CD4-positive, alpha-beta T cell treated with Interferon gamma for 1 hour (primary cell): ENCODE measurements around the gene CTNNA3.

Experiments used
- DNase-seq: peaks from one replicate; pipeline ENCODE4 v3.0.0-alpha.2; 2020

Gene CTNNA3

DNA sequence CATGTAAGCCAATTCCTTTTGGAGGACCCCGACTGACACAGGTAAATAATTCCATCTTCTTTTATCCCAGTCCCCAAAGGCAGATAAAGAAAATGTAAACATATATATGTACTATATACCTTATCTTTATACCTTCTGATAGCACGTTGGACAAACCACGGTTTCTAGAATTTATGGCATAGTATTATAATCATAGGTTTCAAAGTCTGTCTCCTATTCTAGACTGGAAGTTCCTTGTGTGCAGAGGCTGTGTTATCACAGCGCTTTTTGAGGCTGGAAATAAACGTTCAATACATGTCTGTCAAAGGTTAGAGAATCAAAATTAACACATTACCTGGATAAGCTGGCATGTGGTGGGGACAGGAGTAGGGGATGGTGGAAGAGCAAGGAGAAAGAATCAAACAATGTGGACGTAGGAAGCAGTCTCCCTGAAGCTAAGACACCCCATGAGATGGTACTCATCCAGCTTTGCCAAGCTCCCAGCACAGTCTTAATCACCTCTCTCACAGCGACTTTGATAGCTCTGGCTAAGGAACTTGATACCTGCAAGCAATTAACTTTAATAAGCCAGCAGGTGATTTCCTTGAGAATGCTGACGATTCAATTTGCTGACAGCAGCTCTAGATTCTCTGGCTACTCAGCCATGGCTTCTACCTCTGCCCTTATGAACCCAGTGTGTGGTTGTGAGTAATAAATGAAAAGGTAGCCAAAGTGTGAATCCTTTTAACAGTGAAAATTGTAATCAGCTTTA is 978.6 kb downstream of the CTNNA3 start:
- no peak for DNase-seq

DNA sequence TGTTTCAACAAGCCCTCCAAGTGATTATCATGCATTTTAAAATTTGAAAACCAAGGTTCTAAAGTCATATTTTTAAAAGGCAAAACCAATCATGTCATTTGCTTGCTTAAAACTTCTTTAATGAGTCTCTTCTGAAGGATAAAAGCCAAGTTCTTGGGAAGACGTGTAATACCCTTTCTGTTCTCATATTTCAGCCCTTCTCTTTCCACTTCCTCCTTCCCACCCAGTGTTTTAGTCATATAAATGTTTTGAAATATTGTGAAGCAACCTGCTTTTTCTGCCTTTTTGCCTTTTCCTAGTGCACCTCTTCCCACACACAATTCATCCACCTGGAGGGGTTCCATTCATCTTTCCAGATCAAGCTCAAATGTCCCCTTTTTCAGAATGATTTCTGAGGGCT is 981.3 kb downstream of the CTNNA3 start:
- DNase-seq = no peak

DNA sequence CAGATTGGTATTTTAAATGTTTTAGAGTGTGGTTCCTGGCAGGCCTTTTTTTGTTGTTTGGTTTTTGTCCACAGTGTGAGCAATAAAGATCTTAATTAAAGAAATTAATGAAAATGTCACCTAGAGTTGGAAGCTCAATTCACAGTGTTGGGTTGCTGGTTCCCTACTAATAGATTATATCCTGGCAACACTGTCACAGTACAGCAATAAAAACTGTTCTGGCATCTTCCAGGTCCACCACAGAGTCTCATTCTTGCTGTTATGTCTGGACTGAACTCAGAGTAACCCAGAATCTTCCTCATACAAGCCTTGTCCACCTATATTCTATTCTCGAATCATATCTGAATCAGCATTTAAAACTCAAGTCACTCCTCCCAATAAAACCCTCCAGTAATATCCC is 982.6 kb downstream of the CTNNA3 start:
- DNase-seq = no peak

DNA sequence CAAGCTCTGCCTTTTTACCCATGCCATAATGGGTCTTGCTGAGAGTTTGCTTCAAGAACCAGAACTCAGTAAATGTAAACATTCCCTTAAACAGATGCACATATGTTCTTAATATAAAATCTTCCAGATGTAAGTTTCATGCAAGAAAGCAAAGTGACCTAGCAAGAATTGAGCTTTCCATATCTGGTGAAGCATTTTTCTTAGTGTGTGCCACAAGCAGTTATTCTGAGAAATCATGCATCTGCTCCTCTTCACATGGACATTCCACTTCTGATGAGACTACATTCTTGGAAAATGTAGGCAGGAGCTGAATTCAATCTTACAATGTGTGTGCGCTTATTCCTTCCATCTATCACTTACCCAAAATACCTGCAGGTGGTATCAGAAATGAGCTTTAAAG is 997.9 kb downstream of the CTNNA3 start:
- DNase-seq = no peak

DNA sequence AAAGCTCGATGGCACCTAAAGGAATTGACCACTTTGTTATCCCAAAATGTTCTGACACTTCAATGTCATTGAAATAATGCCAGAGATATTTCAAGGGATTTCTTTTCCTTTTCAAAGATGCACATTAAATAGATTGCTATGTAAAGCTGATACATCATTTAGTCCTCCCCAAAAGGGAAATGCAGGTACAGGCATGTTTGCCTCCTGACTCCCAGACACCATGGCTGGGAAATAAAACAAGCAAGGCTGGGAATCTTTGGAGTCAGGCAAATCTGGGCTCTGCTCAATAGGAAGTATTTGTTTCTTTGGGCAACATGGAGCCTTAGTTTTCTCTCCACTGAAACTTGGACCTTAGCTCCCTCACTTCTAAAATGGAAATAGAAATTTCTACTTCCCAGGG is 1000.9 kb downstream of the CTNNA3 start:
- no peak for DNase-seq

DNA sequence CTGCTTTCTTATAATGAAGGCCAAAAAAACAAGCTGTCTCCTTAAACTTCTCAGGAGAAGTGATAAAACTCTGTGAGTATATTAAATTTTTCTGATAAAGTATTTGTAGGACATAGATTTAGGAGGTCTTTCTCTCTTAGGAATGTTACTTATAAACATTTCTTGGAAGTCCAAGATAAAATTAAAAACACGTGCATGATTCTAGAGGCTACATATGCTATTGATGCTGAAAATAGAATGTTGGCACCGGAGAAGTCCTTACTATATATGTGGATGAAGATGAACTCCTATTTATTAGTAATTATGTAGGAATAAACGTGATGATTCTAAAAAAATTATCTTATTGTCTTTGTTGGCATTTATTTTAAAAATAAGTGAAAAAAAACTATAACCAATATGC is 1011.4 kb downstream of the CTNNA3 start:
- no peak for DNase-seq

DNA sequence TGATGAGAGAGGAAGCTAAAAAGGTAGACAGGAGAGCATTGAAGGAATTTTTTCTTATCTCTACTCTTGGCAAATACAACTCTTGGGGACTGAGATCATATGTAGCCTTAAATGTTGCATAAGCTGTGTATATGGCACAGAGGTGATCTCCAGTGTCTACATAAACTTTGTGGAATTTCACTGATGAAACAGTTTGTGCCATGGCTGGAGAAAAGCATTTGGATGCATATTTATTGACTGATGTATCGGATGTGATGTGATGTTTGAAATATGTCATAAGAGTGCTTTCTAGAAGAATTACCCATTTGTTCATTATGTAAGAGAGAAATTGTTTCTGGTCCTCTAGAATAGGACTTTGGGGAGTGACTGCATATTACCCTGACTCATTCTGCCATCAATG is 1015.1 kb downstream of the CTNNA3 start:
- no peak for DNase-seq

DNA sequence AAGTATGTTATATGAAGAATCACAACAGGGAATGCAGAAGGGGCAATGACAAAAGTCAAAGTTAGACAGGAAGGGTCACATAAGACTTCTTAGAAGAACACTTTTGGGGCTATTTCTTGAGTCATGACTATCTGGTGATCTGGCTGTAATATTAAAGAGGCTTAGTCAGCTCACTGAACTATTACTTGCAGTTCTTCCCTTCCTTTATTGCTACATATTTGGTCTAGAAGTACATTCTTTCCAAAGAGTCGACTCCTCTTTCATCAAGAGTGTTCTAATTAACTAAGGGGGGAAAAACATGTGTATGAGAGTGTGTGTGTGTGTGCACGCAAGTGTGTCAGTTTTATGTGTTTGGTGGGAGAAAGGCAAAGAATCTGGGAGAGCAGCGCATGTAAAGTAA is 1017.5 kb downstream of the CTNNA3 start:
- no peak for DNase-seq

DNA sequence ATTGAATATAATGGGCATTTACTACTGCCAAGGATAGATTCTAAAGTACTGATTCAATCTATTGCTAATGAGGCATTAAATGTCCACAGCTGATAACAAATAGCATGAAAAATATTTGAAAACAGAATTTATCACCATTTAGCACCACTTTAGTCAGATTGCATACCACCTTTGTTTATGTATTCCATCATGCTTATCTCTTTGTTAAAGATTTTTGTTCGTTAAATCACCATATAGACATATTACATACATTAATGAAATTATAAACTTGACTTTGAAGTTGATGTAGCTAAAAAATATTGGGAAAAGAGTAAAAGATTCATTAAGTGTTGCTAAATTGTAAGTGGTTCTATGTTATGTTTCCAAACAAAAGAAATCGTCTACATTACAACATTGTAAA is 1022.9 kb downstream of the CTNNA3 start:
- DNase-seq = no peak

DNA sequence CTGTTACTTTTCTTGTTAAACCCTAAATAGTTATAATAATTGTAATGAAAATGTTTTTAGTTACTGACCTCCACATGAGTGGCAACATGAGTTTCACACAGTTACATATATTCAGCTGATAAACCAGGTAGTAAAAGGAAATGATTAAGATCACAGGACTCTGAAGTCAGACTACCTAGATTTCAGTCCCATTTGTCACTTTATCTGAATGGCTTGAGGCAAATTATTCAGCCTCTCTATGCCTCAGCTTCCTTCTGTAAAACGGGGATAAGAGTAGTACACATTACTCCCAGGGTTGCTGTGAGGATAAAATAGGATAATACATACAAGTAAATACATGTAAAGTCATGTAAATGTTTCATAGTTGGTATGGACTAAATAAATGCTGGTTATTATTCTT is 1024.4 kb downstream of the CTNNA3 start:
- DNase-seq = no peak

DNA sequence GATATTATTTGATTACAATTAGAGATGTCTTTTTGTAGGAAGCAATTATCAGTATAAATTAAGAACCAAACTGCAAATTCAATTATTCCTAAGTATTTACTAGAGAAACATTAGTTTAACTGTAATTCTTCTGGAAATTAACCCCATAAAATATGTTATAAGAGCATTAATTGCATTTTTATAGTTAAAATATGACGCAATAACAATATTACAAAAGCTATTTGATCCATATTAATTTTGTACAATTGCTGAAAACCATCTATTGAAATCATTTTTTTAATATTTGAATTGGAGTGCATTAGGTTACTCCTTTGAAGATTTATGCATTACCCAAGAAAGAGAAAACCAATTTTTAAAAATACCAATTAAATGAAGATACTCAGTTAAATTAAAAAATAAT is 1024.9 kb downstream of the CTNNA3 start:
- no peak for DNase-seq

DNA sequence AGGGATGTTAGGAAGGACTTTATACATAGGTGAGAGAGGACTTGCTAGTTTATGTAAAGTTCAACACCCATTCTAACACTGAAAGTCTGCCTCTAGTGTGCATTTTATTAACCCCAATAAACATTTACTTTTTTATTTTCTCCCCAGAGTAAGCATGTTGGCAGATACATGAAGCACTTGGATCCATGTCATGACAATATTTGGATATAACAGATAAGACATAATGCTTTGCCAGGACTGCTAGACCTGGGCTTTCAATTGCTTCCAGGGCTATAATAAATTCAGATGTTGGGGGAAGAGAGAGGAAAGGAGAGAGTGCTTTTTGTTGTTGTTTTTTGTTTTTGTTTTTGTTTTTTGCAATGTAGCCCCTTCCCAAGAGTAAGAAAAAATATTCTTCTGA is 1039.5 kb downstream of the CTNNA3 start:
- no peak for DNase-seq

DNA sequence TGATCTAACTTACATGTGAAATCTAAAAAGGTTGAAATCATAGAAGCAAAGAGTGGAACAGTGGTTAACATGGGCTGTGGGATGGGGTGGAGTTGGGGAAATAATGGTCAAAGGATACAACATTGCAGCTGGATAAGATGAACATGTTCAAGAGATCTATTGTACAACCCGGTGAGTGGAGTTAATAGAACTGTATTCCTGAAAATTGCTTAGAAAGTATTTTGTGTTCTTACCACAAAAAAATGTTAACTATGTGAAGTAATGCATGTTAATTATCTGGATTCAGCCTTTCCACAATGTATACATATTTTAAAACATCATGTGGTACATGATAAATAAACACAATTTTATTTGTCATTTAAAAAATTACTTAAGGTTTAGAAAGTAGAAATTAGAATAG is 1041.1 kb downstream of the CTNNA3 start:
- DNase-seq = no peak

DNA sequence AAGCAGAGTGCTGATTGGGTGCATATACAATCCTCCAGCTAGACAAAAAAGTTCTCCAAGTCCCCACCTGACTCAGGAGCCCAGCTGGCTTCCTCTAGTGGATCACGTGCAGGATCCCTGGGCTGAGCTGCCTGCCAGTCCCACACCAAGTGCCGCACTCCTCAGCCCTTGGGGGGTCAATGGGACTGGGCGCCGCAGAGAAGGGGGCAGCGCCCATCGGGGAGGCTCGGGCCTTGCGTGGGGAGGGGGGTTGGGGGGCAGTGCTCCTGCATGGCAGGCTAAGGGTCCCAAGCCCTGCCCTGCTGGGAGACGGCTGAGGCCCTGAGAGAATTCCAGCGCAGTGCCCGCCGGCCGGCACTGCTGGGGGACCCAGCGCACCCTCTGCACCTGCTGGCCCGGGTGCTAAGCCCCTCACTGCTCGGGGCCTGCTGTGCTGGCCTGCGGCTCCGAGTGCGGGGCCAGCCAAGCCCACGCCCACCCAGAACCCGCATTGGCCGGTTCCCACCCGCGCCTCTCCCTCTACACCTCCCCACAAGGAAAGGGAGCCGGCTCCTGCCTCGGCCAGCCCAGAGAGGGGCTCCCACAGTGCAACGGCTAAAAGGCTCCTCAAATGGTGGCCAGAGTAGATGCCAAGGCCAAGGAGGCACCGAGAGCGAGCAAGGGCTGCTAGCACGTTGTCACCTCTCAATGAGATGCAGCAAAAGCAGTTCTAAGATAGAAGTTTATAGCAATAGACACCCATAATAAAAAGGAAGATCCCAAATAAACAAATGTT is 1044.5 kb downstream of the CTNNA3 start:
- no peak for DNase-seq

DNA sequence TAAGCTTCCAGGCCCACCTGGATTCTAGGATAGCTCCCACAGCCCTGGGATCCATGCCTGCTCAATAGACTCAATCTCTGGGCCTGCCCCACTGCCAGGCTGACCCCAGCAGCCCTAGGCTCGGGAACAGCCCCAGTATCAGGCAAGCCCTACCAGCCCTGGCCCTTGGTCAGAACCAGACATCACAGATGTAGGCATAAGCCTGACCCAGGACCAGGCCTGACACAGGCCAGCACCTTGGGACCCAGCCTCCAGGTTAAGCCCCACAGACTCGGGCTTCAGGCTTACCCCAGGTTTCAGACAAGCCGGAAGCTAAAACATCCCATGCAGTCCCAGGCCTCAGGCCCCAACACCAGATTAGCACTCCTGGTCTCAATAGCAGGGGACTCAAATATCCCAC is 1046.4 kb downstream of the CTNNA3 start:
- DNase-seq = no peak

DNA sequence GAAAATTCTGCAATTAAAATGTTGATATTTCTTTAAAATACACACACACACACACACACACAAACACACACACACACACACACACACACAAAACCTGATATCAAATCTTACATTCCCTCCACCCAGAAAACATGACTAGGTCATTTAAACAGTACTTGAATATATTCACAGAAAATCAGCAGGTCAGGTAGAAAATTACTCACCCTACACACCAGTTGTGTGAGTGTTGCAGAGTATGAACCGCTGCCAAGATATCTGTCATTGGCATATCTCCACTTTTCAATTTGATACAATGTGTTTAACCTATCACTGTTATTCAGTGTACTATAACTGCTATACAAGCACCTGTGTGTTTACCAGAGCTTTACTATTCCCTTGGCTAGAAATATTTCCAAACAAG is 1053.8 kb downstream of the CTNNA3 start:
- no peak for DNase-seq

DNA sequence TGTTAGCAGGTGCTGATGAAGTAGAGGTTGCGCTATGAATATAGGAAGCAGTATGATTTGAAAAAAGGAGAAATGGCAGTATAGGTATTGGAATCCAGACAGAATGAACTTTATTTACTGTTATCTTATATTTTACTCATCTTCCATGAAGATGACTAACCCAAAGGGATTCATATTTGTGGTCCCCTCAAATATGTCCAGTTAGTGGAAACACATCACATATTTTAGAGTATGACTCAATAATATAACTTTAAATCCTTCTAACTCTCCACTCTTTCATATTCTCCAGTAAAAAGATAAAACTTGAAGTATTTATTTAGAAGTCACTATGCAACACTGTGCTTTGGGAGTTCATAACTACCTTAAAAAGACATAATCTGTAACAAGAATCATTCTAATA is 1056.6 kb downstream of the CTNNA3 start:
- DNase-seq = no peak

DNA sequence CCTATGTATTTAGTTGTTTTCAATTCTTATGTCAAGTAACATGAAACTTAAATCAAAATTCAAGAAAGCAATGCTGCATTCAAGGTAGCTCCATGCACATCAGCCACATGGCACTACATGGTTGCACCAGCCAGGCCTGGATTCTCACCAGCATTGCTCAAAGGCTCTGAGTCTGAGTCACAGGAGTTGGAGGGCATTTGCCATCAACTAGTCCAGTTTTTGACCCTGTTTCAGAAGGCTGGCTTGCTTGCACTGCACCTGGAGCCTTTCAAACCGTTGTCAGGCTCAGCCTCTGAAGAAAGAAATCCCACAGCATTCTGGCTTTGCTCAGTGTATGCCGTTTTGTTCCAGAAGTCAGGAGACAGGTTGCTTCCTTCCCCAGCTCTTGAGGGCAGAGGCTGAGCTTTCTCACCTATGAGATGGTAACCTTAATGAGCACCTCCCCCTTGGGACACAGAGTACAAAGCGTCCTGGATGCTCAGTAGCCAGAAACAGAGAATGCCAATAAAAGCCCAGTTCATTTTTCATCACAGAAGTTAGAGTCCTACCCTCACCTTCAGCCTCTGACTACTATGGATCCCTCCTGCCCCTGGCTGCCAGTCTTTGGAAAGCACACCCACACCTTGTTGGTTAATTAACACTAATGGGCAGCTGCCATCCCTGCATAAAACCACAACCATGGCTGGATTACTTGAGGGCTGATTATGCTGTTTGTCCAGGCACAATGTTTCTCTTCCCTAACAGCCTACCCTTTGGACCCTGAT is 1058.5 kb downstream of the CTNNA3 start:
- no peak for DNase-seq

DNA sequence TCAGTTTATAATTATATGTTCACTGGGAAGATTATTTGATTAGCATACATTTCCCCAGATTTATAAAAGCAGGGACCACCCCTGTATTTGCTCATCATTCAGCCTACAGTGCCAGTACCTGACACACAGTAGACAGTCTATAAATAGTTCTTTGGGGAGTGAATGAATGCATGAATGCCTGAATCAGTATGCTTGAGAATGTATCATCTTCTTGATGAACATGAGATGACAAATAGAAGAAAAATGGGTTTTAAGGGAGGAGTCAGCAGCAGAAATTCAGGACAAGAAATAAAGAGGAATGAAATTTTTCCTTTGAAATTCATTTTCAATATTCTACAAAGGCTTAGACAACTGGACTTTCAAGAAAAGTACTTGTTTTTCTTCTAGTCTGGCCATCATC is 1066.0 kb downstream of the CTNNA3 start:
- no peak for DNase-seq

DNA sequence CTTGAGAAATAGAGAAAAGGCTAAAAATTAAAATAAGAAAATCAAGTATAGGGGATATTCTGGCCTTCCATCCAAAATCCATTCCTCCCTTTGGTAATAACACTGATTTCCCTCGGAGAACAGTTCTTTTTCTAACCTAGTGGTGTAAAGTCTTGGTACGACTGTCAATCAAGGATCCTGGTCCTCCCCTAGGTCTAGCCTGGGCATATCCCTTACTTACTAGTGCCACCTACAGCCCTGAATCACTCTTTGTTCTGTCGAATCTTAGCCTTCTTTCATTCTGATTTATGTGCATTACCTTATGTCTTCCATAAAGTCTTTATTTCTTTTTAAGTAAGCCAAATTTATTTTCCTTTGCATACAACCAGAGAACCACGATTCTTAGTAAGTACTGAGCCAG is 1068.8 kb downstream of the CTNNA3 start:
- DNase-seq = no peak

DNA sequence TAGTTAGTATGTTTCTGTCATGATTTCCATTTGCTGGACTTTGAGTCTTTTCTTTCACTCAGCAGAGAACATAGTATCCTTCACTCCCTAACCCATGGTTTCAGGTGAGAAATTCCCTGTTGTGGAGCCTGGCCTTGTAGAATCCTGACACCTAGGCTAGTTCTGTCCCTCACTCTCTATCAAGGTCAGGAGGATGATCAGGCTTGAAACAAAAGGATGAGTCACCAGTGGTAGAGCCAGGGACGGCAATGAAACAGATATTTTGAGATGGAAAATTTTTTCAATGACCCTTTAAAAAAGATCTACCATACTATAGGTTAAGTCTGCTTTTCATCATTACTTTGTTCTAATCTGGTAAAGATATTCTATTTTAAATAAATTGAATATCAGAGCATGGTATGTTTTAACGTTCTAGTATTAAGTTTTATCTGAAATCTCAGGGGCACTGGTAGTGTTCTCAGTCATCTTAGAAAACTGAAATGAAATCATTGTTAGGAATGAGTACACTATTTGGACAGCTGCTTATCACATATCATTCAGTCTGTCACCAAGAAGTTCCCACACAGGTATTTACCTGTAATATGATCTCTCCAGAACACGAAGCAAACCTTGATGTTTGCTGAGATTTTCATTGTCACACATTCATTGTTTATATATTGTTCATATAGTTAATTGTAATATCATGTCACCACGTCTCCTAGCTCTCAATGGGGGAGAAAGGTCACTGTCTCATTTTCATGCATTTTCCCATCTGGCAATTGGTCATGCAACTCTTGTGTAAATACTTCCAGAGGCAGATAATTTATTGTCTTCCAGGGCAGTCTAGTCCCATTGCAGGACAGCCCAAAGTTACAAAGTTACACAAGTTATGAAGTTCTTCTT is 1070.0 kb downstream of the CTNNA3 start:
- no peak for DNase-seq

DNA sequence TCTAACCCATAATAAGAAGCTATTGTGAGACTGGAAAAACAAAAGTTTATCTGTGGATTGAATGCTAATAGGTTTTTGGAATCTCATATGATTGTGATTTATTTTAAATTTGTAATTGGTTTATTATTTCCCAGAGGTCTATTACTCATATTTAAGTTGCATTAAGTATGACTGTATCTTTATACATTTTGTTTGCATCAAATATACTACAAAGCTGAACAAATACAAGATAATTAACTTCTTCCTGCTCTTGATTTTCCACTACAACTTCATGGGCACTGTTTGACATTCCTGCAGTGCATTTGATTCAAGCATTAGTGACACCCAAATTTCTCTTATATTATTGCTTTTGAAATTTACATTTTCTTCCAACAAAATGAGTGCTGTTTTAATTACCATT is 1073.9 kb downstream of the CTNNA3 start:
- no peak for DNase-seq

DNA sequence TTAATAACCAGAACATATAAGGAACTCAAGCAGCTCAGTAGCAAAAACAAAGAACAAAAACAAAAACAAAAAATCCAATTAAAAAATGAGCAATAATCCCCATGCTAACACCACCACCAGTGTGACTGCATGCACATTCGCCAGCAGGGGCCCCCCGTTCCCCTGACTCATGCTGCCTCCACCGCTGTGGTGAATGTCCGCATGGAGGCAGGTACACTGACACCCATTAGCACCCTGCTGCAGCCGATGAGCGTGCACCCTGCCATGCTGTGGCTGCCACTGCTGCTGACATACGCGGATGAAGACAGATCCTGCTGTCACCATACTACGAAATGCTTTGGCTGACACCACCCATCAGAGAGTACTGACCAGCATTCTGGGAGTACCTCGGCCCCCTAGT is 1091.8 kb downstream of the CTNNA3 start:
- DNase-seq = no peak
